ENCODE data around the gene ZNF385D.
A peak's percentile ranks its signal among the peaks of the same experiment; 100 is the strongest.

ZNF385D gene

GRCh38 chr3:21750831-21751391, at the start of gene ZNF385D:
Gene ZNF385D (minus strand): TSS chr3:21751210. CDS start chr3:21750916, 294 bp downstream.
- DNase-seq = no peak

GRCh38 chr3:21798356-21799088, 47.5 kb upstream of the ZNF385D start:
- Mint-ChIP-seq H3K27me3 (no peaks in the 10 kb centered on the region), H3K4me1 (no peaks in the 10 kb centered on the region), H3K27ac (no peak overlapping the region), H3K4me3 (no peak overlapping the region), H3K36me3 (no peaks in the 10 kb centered on the region), H3K9me3 (peaks cover 6 to 9% of the 10 kb centered on the region in 2 donors)
- no peak for ATAC-seq (replicated peaks)
- no peak for DNase-seq

More at GRCh38 chr3:21750831-21751391, at the start of gene ZNF385D:
- no peak for ATAC-seq (replicated peaks)
- Mint-ChIP-seq H3K4me3 (no peak within 1 kb of the TSS), H3K9me3 (peaks cover 0 to under 1% of the 10 kb centered on the region in 2 donors), H3K27ac (no peak within 1 kb of the TSS), H3K27me3 (peaks cover 0 to 15% of the 10 kb centered on the region in 2 donors), H3K4me1 (no peaks in the 10 kb centered on the region), H3K36me3 (no peaks in the 10 kb centered on the region)

GRCh38 chr3:21795921-21796320, 44.9 kb upstream of the ZNF385D start:
- H3K27me3 Mint-ChIP-seq = no peaks in the 10 kb centered on the region
- no peak for ATAC-seq (replicated peaks)
- no peaks in the 10 kb centered on the region for H3K36me3 Mint-ChIP-seq
- peaks cover 6 to 7% of the 10 kb centered on the region in 2 donors for H3K9me3 Mint-ChIP-seq
- no peak overlapping the region for H3K27ac Mint-ChIP-seq
- H3K4me3 Mint-ChIP-seq = no peak overlapping the region
- DNase-seq = no peak
- no peaks in the 10 kb centered on the region for H3K4me1 Mint-ChIP-seq

GRCh38 chr3:21795152-21795837, 44.3 kb upstream of the ZNF385D start:
- no peak overlapping the region for H3K27ac Mint-ChIP-seq
- no peaks in the 10 kb centered on the region for H3K27me3 Mint-ChIP-seq
- H3K36me3 Mint-ChIP-seq = no peaks in the 10 kb centered on the region
- H3K9me3 Mint-ChIP-seq = peaks cover 4 to 6% of the 10 kb centered on the region in 2 donors
- ATAC-seq (replicated peaks) (no peak), DNase-seq (no peak)
- no peak overlapping the region for H3K4me3 Mint-ChIP-seq
- no peaks in the 10 kb centered on the region for H3K4me1 Mint-ChIP-seq

GRCh38 chr3:21794291-21794690, 43.3 kb upstream of the ZNF385D start:
- Mint-ChIP-seq H3K9me3 (peaks cover 2 to 6% of the 10 kb centered on the region in 2 donors), H3K36me3 (no peaks in the 10 kb centered on the region), H3K27ac (no peak overlapping the region), H3K27me3 (no peaks in the 10 kb centered on the region), H3K4me3 (no peak overlapping the region), H3K4me1 (no peaks in the 10 kb centered on the region)
- no peak for ATAC-seq (replicated peaks)
- DNase-seq = no peak

GRCh38 chr3:21792176-21792575, 41.2 kb upstream of the ZNF385D start:
- no peaks in the 10 kb centered on the region for H3K36me3 Mint-ChIP-seq
- ATAC-seq (replicated peaks) (no peak), DNase-seq (no peak)
- no peak overlapping the region for H3K27ac Mint-ChIP-seq
- no peaks in the 10 kb centered on the region for H3K4me1 Mint-ChIP-seq
- H3K4me3 Mint-ChIP-seq = no peak overlapping the region
- H3K9me3 Mint-ChIP-seq = no peaks in the 10 kb centered on the region
- H3K27me3 Mint-ChIP-seq = no peaks in the 10 kb centered on the region

GRCh38 chr3:21791356-21791755, 40.3 kb upstream of the ZNF385D start:
- no peak overlapping the region for H3K27ac Mint-ChIP-seq
- DNase-seq = no peak
- no peak overlapping the region for H3K4me3 Mint-ChIP-seq
- no peaks in the 10 kb centered on the region for H3K27me3 Mint-ChIP-seq
- ATAC-seq (replicated peaks) = no peak
- no peaks in the 10 kb centered on the region for H3K4me1 Mint-ChIP-seq
- H3K9me3 Mint-ChIP-seq = no peaks in the 10 kb centered on the region
- H3K36me3 Mint-ChIP-seq = no peaks in the 10 kb centered on the region

GRCh38 chr3:21790466-21790865, 39.5 kb upstream of the ZNF385D start:
- ATAC-seq (replicated peaks) = no peak
- no peak for DNase-seq
- no peaks in the 10 kb centered on the region for H3K9me3 Mint-ChIP-seq
- H3K27me3 Mint-ChIP-seq = no peaks in the 10 kb centered on the region
- H3K36me3 Mint-ChIP-seq = no peaks in the 10 kb centered on the region
- H3K4me3 Mint-ChIP-seq = no peak overlapping the region
- peaks cover 0 to 7% of the 10 kb centered on the region in 2 donors for H3K4me1 Mint-ChIP-seq
- no peak overlapping the region for H3K27ac Mint-ChIP-seq

GRCh38 chr3:21789730-21790129, 38.7 kb upstream of the ZNF385D start:
- Mint-ChIP-seq H3K4me1 (peaks cover 0 to 10% of the 10 kb centered on the region in 2 donors), H3K27me3 (no peaks in the 10 kb centered on the region), H3K36me3 (no peaks in the 10 kb centered on the region), H3K9me3 (no peaks in the 10 kb centered on the region), H3K4me3 (no peak overlapping the region), H3K27ac (no peak overlapping the region)
- no peak for ATAC-seq (replicated peaks)
- no peak for DNase-seq

- peaks cover 0 to 10% of the 10 kb centered on the region in 2 donors for H3K4me1 Mint-ChIP-seq
- H3K9me3 Mint-ChIP-seq = no peaks in the 10 kb centered on the region
- no peak overlapping the region for H3K27ac Mint-ChIP-seq
- no peak for DNase-seq
- H3K27me3 Mint-ChIP-seq = no peaks in the 10 kb centered on the region
- H3K4me3 Mint-ChIP-seq = no peak overlapping the region
- no peak for ATAC-seq (replicated peaks)
- no peaks in the 10 kb centered on the region for H3K36me3 Mint-ChIP-seq
These were observed 35.4 kb upstream of the ZNF385D start for GRCh38 chr3:21786438-21786797.

GRCh38 chr3:21785765-21786437, 34.9 kb upstream of the ZNF385D start:
- no peak for ATAC-seq (replicated peaks)

GRCh38 chr3:21783839-21784238, 32.8 kb upstream of the ZNF385D start:
- Mint-ChIP-seq H3K27me3 (no peaks in the 10 kb centered on the region), H3K27ac (no peak overlapping the region), H3K36me3 (no peaks in the 10 kb centered on the region), H3K9me3 (no peaks in the 10 kb centered on the region), H3K4me1 (peaks cover 0 to 10% of the 10 kb centered on the region in 2 donors), H3K4me3 (no peak overlapping the region)
- ATAC-seq (replicated peaks) = no peak
- DNase-seq = no peak

More at GRCh38 chr3:21785765-21786437, 34.9 kb upstream of the ZNF385D start:
- Mint-ChIP-seq H3K4me1 (peaks cover 0 to 10% of the 10 kb centered on the region in 2 donors), H3K36me3 (no peaks in the 10 kb centered on the region), H3K27me3 (no peaks in the 10 kb centered on the region), H3K9me3 (no peaks in the 10 kb centered on the region), H3K27ac (peak overlapping the region; percentile 1), H3K4me3 (no peak overlapping the region)
- no peak for DNase-seq

GRCh38 chr3:21781355-21781754, 30.3 kb upstream of the ZNF385D start:
- DNase-seq = no peak
- H3K9me3 Mint-ChIP-seq = no peaks in the 10 kb centered on the region

GRCh38 chr3:21779909-21780308, 28.9 kb upstream of the ZNF385D start:
- DNase-seq (no peak), ATAC-seq (replicated peaks) (no peak)
- Mint-ChIP-seq H3K27ac (no peak overlapping the region), H3K36me3 (no peaks in the 10 kb centered on the region), H3K9me3 (no peaks in the 10 kb centered on the region), H3K4me1 (no peaks in the 10 kb centered on the region), H3K27me3 (no peaks in the 10 kb centered on the region), H3K4me3 (no peak overlapping the region)

More at GRCh38 chr3:21781355-21781754, 30.3 kb upstream of the ZNF385D start:
- Mint-ChIP-seq H3K4me1 (peaks cover 0 to 10% of the 10 kb centered on the region in 2 donors), H3K36me3 (no peaks in the 10 kb centered on the region), H3K27me3 (no peaks in the 10 kb centered on the region), H3K4me3 (no peak overlapping the region), H3K27ac (no peak overlapping the region)
- no peak for ATAC-seq (replicated peaks)
